Peyer's patch (tissue), 4 donors: ENCODE data around the gene ABCA10. TPM values are rescaled to one million over a fixed set of nuclear protein-coding genes. Genes with fewer than 3 reads are reported as not detected.
"Not testable (repeated sequence)": the region's sequence is repeated elsewhere in the genome, so short reads cannot be mapped to it uniquely, and the experiment has no call there.

ENCODE experiments used
- DNase-seq, 3 donors: peaks; one replicate each; pipeline ENCODE4 v3.0.0-alpha.2; 2017 to 2019
- H3K27ac ChIP-seq, 4 donors: fragments of 200-600 bp; sonication (generic); one replicate each; pipeline ENCODE4 v1.5.1; 2016 to 2019
- H3K27me3 ChIP-seq, 2 donors: fragments of 200-600 bp; sonication (generic); one replicate each; pipeline ENCODE4 v1.5.1; 2019
- H3K36me3 ChIP-seq, 3 donors: fragments of 200-600 bp; sonication (generic); one replicate each; pipeline ENCODE4 v1.5.1; 2016 to 2019
- H3K4me1 ChIP-seq, 4 donors: fragments of 200-600 bp; sonication (generic); one replicate each; pipeline ENCODE4 v1.5.1; 2016 to 2019
- H3K4me3 ChIP-seq, 4 donors: fragments of 200-600 bp; sonication (generic); 1 replicate in 3 of 4; 2 replicates in 1 of 4; pipeline ENCODE4 v1.5.1; 2016 to 2019; ENCODE audit warnings: mild to moderate bottlenecking in 1 of 4
- H3K9me3 ChIP-seq, 4 donors: fragments of 200-600 bp; sonication (generic); one replicate each; pipeline ENCODE4 v1.5.1; 2016 to 2019; ENCODE audit warnings: mild to moderate bottlenecking in 1 of 4
- POLR2A ChIP-seq, 2 donors: fragments of 450-650 bp; IDR thresholded peaks; one replicate each; pipeline ENCODE4 v1.5.1; 2017; ENCODE audit warnings: antibody characterized with exemption in 2 of 2, mild to moderate bottlenecking in 2 of 2, moderate library complexity in 2 of 2
- total RNA-seq, 4 donors: library from RNA; depleted of rRNA; stranded (reverse); fragments of >200 nt; gene quantifications; one replicate each; pipeline ENCODE4 v1.1.0, GENCODE V29; 2016
- TF ChIP-seq, protein P1 (sequence below), 6 experiments: fragments of 450-650 bp in 4 of 6; fragments of 200-600 bp in 2 of 6; sonication (generic) in 1 of 6; IDR thresholded peaks; one replicate each; pipeline ENCODE4 v1.5.1; 2017 to 2019; ENCODE audit warnings: antibody characterized with exemption in 6 of 6, mild to moderate bottlenecking in 3 of 6, moderate library complexity in 1 of 6

The ABCA10 gene
- total RNA-seq, 4 donors from 2014 or later, result 16.6 to 19.4 (median 17.6) TPM

DNA sequence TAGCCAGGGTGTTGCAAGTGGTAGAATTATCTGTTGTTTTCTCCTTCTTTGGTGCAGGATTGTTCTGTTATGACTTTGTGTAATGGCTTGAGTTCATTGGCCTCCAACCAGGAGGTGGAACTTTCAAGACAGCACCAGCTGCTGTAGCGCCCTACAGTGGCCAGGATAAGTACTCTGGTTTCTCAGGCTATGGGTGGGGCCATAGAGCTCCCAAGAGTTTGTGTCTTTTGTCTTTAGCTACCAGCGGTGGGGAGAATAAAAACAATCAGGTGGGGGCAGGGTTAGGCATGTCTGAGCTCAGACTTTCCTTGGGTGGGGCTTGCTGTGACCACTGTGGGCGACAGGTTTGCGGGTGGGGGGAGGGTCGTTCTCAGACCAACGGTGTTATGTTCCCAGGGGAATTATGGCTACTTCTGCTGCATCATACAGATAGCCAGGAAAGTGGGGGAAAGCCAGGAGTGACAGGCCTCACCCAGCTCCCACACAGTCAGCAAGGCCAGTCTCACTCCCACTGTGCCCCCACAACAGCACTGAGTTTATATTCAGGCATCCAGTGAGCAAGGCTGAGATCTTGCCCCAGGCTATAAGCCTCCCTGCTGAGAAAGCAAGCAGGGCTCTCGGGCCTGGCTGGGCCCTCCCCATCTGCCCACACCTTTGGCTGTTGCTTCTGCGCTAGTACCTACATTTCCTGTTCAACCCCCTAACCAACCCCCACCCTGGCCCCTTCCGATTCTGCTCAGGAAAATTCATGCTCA is 15.4 kb downstream of the ABCA10 start:
- Histone ChIP-seq H3K4me1 (no peaks in the 10 kb centered on the region), H3K4me3 (no peak overlapping the region), H3K27me3 (no peaks in the 10 kb centered on the region), H3K27ac (no peak overlapping the region), H3K9me3 (no peaks in the 10 kb centered on the region), H3K36me3 (peaks cover 0 to 4% (median 0%) of the 10 kb centered on the region in 3 donors)
- TF ChIP-seq, protein P1, sequence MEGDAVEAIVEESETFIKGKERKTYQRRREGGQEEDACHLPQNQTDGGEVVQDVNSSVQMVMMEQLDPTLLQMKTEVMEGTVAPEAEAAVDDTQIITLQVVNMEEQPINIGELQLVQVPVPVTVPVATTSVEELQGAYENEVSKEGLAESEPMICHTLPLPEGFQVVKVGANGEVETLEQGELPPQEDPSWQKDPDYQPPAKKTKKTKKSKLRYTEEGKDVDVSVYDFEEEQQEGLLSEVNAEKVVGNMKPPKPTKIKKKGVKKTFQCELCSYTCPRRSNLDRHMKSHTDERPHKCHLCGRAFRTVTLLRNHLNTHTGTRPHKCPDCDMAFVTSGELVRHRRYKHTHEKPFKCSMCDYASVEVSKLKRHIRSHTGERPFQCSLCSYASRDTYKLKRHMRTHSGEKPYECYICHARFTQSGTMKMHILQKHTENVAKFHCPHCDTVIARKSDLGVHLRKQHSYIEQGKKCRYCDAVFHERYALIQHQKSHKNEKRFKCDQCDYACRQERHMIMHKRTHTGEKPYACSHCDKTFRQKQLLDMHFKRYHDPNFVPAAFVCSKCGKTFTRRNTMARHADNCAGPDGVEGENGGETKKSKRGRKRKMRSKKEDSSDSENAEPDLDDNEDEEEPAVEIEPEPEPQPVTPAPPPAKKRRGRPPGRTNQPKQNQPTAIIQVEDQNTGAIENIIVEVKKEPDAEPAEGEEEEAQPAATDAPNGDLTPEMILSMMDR (IDR thresholded peaks at IDR 0.05), result no peak
- no peak for TF ChIP-seq POLR2A (IDR thresholded peaks at IDR 0.05)
- DNase-seq, result no peak

GRCh38 chr17:69208640-69209039 is 20.0 kb downstream of the ABCA10 start:
- Histone ChIP-seq H3K27ac (no peak overlapping the region), H3K4me1 (no peaks in the 10 kb centered on the region), H3K36me3 (no peaks in the 10 kb centered on the region), H3K4me3 (no peak overlapping the region), H3K9me3 (no peaks in the 10 kb centered on the region), H3K27me3 (no peaks in the 10 kb centered on the region)
- DNase-seq, result no peak
- TF ChIP-seq, protein P1 (IDR thresholded peaks at IDR 0.05), result no peak
- TF ChIP-seq POLR2A (IDR thresholded peaks at IDR 0.05), result no peak

- TF ChIP-seq, protein P1 (IDR thresholded peaks at IDR 0.05), result no peak
- no peak for TF ChIP-seq POLR2A (IDR thresholded peaks at IDR 0.05)
- H3K4me3 ChIP-seq, result no peak overlapping the region
- no peaks in the 10 kb centered on the region for H3K36me3 ChIP-seq
- H3K27me3 ChIP-seq, result no peaks in the 10 kb centered on the region
- DNase-seq, result no peak
- no peak overlapping the region for H3K27ac ChIP-seq
- no peaks in the 10 kb centered on the region for H3K4me1 ChIP-seq
- H3K9me3 ChIP-seq, result no peaks in the 10 kb centered on the region
Measured at GRCh38 chr17:69207151-69207550, 21.5 kb downstream of the ABCA10 start.

GRCh38 chr17:69198238-69198637 is 30.4 kb downstream of the ABCA10 start:
- Histone ChIP-seq H3K27me3 (no peaks in the 10 kb centered on the region), H3K9me3 (no peaks in the 10 kb centered on the region), H3K27ac (no peak overlapping the region), H3K4me1 (no peaks in the 10 kb centered on the region), H3K36me3 (no peaks in the 10 kb centered on the region), H3K4me3 (no peak overlapping the region)
- TF ChIP-seq POLR2A (IDR thresholded peaks at IDR 0.05), result no peak
- TF ChIP-seq, protein P1 (IDR thresholded peaks at IDR 0.05), result no peak
- DNase-seq, result no peak

DNA sequence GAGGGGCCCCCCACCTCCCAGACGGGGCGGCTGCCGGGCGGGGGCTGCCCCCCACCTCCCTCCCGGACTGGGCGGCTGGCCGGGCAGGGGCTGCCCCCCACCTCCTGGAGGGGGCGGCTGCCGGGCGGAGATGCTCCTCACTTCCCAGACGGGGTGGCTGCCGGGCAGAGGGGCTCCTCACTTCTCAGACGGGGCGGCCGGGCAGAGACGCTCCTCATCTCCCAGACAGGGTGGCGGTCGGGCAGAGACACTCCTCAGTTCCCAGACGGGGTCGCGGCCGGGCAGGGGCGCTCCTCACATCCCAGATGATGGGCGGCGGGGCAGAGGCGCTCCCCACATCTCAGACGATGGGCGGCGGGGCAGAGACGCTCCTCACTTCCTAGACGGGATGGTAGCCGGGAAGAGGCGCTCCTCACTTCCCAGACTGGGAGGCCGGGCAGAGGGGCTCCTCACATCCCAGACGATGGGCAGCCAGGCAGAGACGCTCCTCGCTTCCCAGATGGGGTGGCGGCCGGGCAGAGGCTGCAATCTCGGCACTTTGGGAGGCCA is 32.4 kb downstream of the ABCA10 start:
- not testable (repeated sequence) for DNase-seq, H3K4me3 ChIP-seq, H3K27me3 ChIP-seq, H3K36me3 ChIP-seq, H3K9me3 ChIP-seq, H3K4me1 ChIP-seq, H3K27ac ChIP-seq

DNA sequence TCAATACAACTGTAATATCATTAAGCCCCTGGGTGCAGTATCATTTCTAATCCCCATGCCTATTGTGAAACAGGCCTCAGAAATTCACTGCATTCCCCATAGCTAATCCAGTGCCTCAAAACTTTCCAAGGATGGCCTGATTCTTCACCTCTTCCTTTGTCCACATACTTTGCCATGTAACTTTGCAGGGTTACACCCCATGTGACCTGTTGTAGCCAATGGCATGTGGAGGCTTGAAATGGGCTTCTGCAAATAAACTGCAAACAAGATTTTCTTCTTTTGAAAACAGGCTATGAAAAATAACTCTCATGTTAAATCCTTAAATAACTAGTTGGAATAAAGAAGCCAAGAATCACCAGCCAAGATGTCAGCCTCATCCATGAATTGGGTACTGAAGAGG is 35.9 kb downstream of the ABCA10 start:
- no peak overlapping the region for H3K27ac ChIP-seq
- no peak overlapping the region for H3K4me3 ChIP-seq
- H3K27me3 ChIP-seq, result no peaks in the 10 kb centered on the region

More for the DNA sequence above, 35.9 kb downstream of the ABCA10 start:
- no peaks in the 10 kb centered on the region for H3K4me1 ChIP-seq
- no peak for DNase-seq
- H3K36me3 ChIP-seq, result peaks cover 0 to 7% (median 0%) of the 10 kb centered on the region in 3 donors
- TF ChIP-seq, protein P1 (IDR thresholded peaks at IDR 0.05), result no peak
- TF ChIP-seq POLR2A (IDR thresholded peaks at IDR 0.05), result no peak
- no peaks in the 10 kb centered on the region for H3K9me3 ChIP-seq
